BLaER1 treated with 17β-estradiol and CSF1 and Interleukin-3, amounts not matched to agents 10 nM and 100 nM (cell line): Measurements from ENCODE around the gene CEL.
A peak's percentile ranks its signal among the peaks of the same experiment; 100 is the strongest.

Experiments used
- H3K27ac ChIP-seq, 11 experiments: shearing (Covaris generic); formaldehyde crosslinking; 2 replicates each; pipeline ENCODE4 v1.8.1; 2022
- H3K27me3 ChIP-seq, 11 experiments: shearing (Covaris generic); formaldehyde crosslinking; 2 replicates each; pipeline ENCODE4 v1.8.1; 2022
- H3K36me3 ChIP-seq, 11 experiments: shearing (Covaris generic); formaldehyde crosslinking; 2 replicates each; pipeline ENCODE4 v1.8.1; 2022
- H3K4me1 ChIP-seq, 10 experiments: shearing (Covaris generic); formaldehyde crosslinking; 2 replicates each; pipeline ENCODE4 v1.8.1; 2022
- H3K4me2 ChIP-seq, 11 experiments: shearing (Covaris generic); formaldehyde crosslinking; 2 replicates each; pipeline ENCODE4 v1.8.1; 2022
- H3K4me3 ChIP-seq, 10 experiments: shearing (Covaris generic); formaldehyde crosslinking; 2 replicates each; pipeline ENCODE4 v1.8.1; 2022
- H3K9ac ChIP-seq, 11 experiments: shearing (Covaris generic); formaldehyde crosslinking; 2 replicates each; pipeline ENCODE4 v1.8.1; 2022
- H3K9me3 ChIP-seq, 11 experiments: shearing (Covaris generic); formaldehyde crosslinking; replicated peaks in 1 of 11; 2 replicates each; pipeline ENCODE4 v1.8.1; 2022
- H4K20me1 ChIP-seq, 11 experiments: shearing (Covaris generic); formaldehyde crosslinking; 2 replicates each; pipeline ENCODE4 v1.8.1; 2022
- Cebpa-rat ChIP-seq, 11 experiments: shearing (Covaris generic); IDR thresholded peaks; 2 replicates each; pipeline ENCODE4 v1.8.1; 2022

The CEL gene

GRCh38 chr9:133043449-133044035 lies 18.2 kb upstream of the CEL start:
- no peak overlapping the region for H3K27ac ChIP-seq
- peaks cover 67 to 96% (median 88%) of the 10 kb centered on the region in 11 experiments for H3K36me3 ChIP-seq
- H3K9me3 ChIP-seq = no peaks in the 10 kb centered on the region
- H3K27me3 ChIP-seq = no peaks in the 10 kb centered on the region
- peaks cover 36 to 95% (median 75%) of the 10 kb centered on the region in 11 experiments; a peak in 21 of 22 replicates for H4K20me1 ChIP-seq
- no peak for TF ChIP-seq Cebpa-rat (IDR thresholded peaks at IDR 0.05)
- peaks cover 2 to 20% (median 11%) of the 10 kb centered on the region in 10 experiments; a peak in 18 of 20 replicates for H3K4me1 ChIP-seq
- no peak overlapping the region for H3K9ac ChIP-seq
- no peak overlapping the region for H3K4me2 ChIP-seq
- no peak overlapping the region for H3K4me3 ChIP-seq

- Histone ChIP-seq H4K20me1 (peaks cover 30 to 95% (median 80%) of the 10 kb centered on the region in 11 experiments; a peak in 21 of 22 replicates), H3K9ac (no peak overlapping the region), H3K36me3 (peaks cover 70 to 97% (median 90%) of the 10 kb centered on the region in 11 experiments), H3K9me3 (no peaks in the 10 kb centered on the region), H3K27ac (no peak overlapping the region), H3K4me3 (no peak overlapping the region), H3K4me2 (no peak overlapping the region), H3K27me3 (no peaks in the 10 kb centered on the region), H3K4me1 (peaks cover 0 to 15% (median 6%) of the 10 kb centered on the region in 10 experiments; a peak in 12 of 20 replicates)
- TF ChIP-seq Cebpa-rat (IDR thresholded peaks at IDR 0.05) = no peak
Observed at GRCh38 chr9:133044125-133044524, 17.7 kb upstream of the CEL start.

- Histone ChIP-seq H3K4me3 (no peak overlapping the region), H3K9me3 (no peaks in the 10 kb centered on the region), H4K20me1 (peaks cover 24 to 96% (median 81%) of the 10 kb centered on the region in 11 experiments; a peak in 21 of 22 replicates), H3K27me3 (no peaks in the 10 kb centered on the region), H3K4me1 (peaks cover 0 to 15% (median 3%) of the 10 kb centered on the region in 10 experiments; a peak in 10 of 20 replicates), H3K36me3 (peaks cover 75 to 98% (median 90%) of the 10 kb centered on the region in 11 experiments), H3K27ac (no peak overlapping the region), H3K4me2 (no peak overlapping the region), H3K9ac (no peak overlapping the region)
- no peak for TF ChIP-seq Cebpa-rat (IDR thresholded peaks at IDR 0.05)
Observed at GRCh38 chr9:133044661-133045060, 17.1 kb upstream of the CEL start.

GRCh38 chr9:133045132-133045531 lies 16.6 kb upstream of the CEL start:
- peaks cover 80 to 98% (median 90%) of the 10 kb centered on the region in 11 experiments for H3K36me3 ChIP-seq
- no peaks in the 10 kb centered on the region for H3K27me3 ChIP-seq

GRCh38 chr9:133046196-133046899 lies 15.4 kb upstream of the CEL start:
- Histone ChIP-seq H3K4me1 (peaks cover 0 to 15% (median 2%) of the 10 kb centered on the region in 10 experiments; a peak in 7 of 20 replicates), H3K27ac (no peak overlapping the region), H3K4me3 (no peak overlapping the region), H3K9me3 (no peaks in the 10 kb centered on the region), H4K20me1 (peaks cover 8 to 98% (median 77%) of the 10 kb centered on the region in 11 experiments; a peak in 21 of 22 replicates), H3K36me3 (peaks cover 92 to 100% (median 96%) of the 10 kb centered on the region in 11 experiments), H3K9ac (peak overlapping the region in 1 of 11 experiments; percentile 25; a peak in 2 of 22 replicates), H3K4me2 (no peak overlapping the region), H3K27me3 (no peaks in the 10 kb centered on the region)
- TF ChIP-seq Cebpa-rat (IDR thresholded peaks at IDR 0.05) = no peak

More at GRCh38 chr9:133045132-133045531, 16.6 kb upstream of the CEL start:
- no peak overlapping the region for H3K27ac ChIP-seq
- peaks cover 20 to 96% (median 81%) of the 10 kb centered on the region in 11 experiments; a peak in 21 of 22 replicates for H4K20me1 ChIP-seq
- H3K4me1 ChIP-seq = peaks cover 0 to 15% (median 2%) of the 10 kb centered on the region in 10 experiments; a peak in 8 of 20 replicates
- H3K4me2 ChIP-seq = no peak overlapping the region
- no peaks in the 10 kb centered on the region for H3K9me3 ChIP-seq
- no peak overlapping the region for H3K4me3 ChIP-seq
- TF ChIP-seq Cebpa-rat (IDR thresholded peaks at IDR 0.05) = no peak
- H3K9ac ChIP-seq = no peak overlapping the region

GRCh38 chr9:133046900-133047295 lies 14.9 kb upstream of the CEL start:
- peaks cover 2 to 98% (median 77%) of the 10 kb centered on the region in 11 experiments; a peak in 21 of 22 replicates for H4K20me1 ChIP-seq
- H3K9me3 ChIP-seq = no peaks in the 10 kb centered on the region
- no peak overlapping the region for H3K4me3 ChIP-seq
- H3K4me1 ChIP-seq = peaks cover 0 to 15% (median 2%) of the 10 kb centered on the region in 10 experiments; a peak in 8 of 20 replicates
- peaks cover 92 to 100% (median 96%) of the 10 kb centered on the region in 11 experiments for H3K36me3 ChIP-seq
- no peaks in the 10 kb centered on the region for H3K27me3 ChIP-seq
- no peak overlapping the region for H3K4me2 ChIP-seq
- TF ChIP-seq Cebpa-rat (IDR thresholded peaks at IDR 0.05) = no peak
- no peak overlapping the region for H3K27ac ChIP-seq
- H3K9ac ChIP-seq = 0 out of 22 replicates have a peak overlapping the region, but pooled peaks of 1 of the 11 experiments have one; percentile 6

- H3K4me1 ChIP-seq = peaks cover 0 to 15% (median 2%) of the 10 kb centered on the region in 10 experiments; a peak in 8 of 20 replicates
Observed at GRCh38 chr9:133048595-133048994, 13.2 kb upstream of the CEL start.

GRCh38 chr9:133049043-133049442 lies 12.7 kb upstream of the CEL start:
- H3K36me3 ChIP-seq = peaks cover 89 to 100% (median 95%) of the 10 kb centered on the region in 11 experiments
- no peak for TF ChIP-seq Cebpa-rat (IDR thresholded peaks at IDR 0.05)
- H3K4me1 ChIP-seq = peaks cover 0 to 15% (median 2%) of the 10 kb centered on the region in 10 experiments; a peak in 8 of 20 replicates
- H3K4me3 ChIP-seq = no peak overlapping the region
- no peaks in the 10 kb centered on the region for H3K9me3 ChIP-seq
- H3K27me3 ChIP-seq = no peaks in the 10 kb centered on the region
- no peak overlapping the region; a peak in 1 of 22 replicates for H3K27ac ChIP-seq
- peak overlapping the region in 3 of 11 experiments; percentile 24 to 33 (median 28); a peak in 2 of 22 replicates for H3K9ac ChIP-seq
- H3K4me2 ChIP-seq = no peak overlapping the region; a peak in 1 of 22 replicates
- peaks cover 0 to 86% (median 59%) of the 10 kb centered on the region in 11 experiments; a peak in 20 of 22 replicates for H4K20me1 ChIP-seq

More at GRCh38 chr9:133048595-133048994, 13.2 kb upstream of the CEL start:
- Histone ChIP-seq H3K9me3 (no peaks in the 10 kb centered on the region), H3K27me3 (no peaks in the 10 kb centered on the region), H4K20me1 (peaks cover 0 to 88% (median 63%) of the 10 kb centered on the region in 11 experiments; a peak in 20 of 22 replicates), H3K27ac (peak overlapping the region in 1 of 11 experiments; percentile 6; a peak in 2 of 22 replicates), H3K4me3 (no peak overlapping the region), H3K36me3 (peaks cover 89 to 100% (median 95%) of the 10 kb centered on the region in 11 experiments), H3K9ac (peak overlapping the region in 3 of 11 experiments; percentile 24 to 33 (median 28); a peak in 2 of 22 replicates), H3K4me2 (no peak overlapping the region; a peak in 1 of 22 replicates)
- no peak for TF ChIP-seq Cebpa-rat (IDR thresholded peaks at IDR 0.05)
